GM19372 (cell line): ENCODE results near the gene RETN.

Experiments used
- ATAC-seq: cut with Tn5 transposase; IDR thresholded peaks from one replicate; pipeline ENCODE4 v1.9.1; 2021; ENCODE audit warnings: mild to moderate bottlenecking, low read depth, moderate library complexity; ENCODE audit not compliant: unreplicated experiment

Gene RETN, protein sequence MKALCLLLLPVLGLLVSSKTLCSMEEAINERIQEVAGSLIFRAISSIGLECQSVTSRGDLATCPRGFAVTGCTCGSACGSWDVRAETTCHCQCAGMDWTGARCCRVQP

GRCh38 chr19:7668842-7669241 is at the start of gene RETN:
Gene RETN (plus strand): TSS chr19:7669049. CDS start chr19:7669327, 278 bp downstream.
- ATAC-seq = no peak

- ATAC-seq = no peak
These were observed 49.0 kb upstream of the RETN start for GRCh38 chr19:7619671-7620441.

GRCh38 chr19:7620442-7621412 is 48.1 kb upstream of the RETN start:
- ATAC-seq = no peak

GRCh38 chr19:7622933-7623685 is 45.7 kb upstream of the RETN start:
- no peak for ATAC-seq

- no peak for ATAC-seq
These were observed 44.9 kb upstream of the RETN start for GRCh38 chr19:7623725-7624603.

GRCh38 chr19:7624810-7625209 is 44.0 kb upstream of the RETN start:
- ATAC-seq = no peak

DNA sequence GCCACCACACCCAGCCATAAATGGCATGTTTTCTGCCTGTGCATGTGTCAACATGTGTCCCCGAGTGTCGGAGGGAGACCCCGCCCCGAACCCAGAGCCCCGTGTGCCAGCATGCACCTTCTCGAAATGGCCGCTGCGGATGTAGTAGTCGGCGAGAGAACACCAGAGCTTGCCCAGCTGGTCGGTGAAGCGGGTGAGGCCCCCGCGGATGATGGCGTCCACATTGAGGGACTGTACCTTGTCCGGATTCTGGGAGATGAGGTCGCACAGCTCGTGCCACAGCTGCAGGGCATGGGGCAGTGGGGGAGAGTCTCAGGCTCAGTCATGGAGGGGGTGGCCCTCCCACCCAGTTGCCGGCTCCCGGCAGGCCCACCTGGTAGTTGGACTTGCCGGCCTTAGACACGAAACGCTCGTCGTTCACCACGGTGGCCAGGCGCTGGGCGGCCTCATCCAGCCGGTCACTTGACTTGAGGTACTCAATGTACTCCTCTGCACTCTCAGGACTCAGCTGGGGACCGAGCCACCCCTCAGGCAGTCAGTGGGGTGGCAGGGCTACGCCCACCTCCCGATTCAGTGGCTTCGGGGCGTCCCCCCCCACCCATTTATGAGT is 43.0 kb upstream of the RETN start:
- no peak for ATAC-seq

DNA sequence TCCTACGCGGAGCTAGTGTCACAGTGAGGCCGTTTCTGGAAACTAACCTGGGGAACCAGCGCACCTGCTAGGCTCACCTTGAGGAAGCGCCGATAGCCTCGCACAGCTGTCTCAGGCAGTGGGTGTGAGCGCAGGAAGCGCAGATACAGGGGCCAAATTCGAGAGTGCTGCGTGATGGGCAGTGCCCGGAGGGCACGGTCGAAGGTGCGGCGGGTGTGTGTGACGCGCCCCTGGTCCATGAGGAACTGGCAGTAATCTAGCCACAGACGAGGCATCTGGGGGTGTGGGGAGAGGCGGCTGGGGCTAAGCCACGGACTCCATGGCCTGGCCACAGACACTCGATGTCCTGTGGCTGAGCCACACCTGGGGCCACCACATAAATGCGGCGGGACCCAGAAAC is 41.7 kb upstream of the RETN start:
- no peak for ATAC-seq

- no peak for ATAC-seq
These were observed 40.1 kb upstream of the RETN start for GRCh38 chr19:7628589-7629311.

DNA sequence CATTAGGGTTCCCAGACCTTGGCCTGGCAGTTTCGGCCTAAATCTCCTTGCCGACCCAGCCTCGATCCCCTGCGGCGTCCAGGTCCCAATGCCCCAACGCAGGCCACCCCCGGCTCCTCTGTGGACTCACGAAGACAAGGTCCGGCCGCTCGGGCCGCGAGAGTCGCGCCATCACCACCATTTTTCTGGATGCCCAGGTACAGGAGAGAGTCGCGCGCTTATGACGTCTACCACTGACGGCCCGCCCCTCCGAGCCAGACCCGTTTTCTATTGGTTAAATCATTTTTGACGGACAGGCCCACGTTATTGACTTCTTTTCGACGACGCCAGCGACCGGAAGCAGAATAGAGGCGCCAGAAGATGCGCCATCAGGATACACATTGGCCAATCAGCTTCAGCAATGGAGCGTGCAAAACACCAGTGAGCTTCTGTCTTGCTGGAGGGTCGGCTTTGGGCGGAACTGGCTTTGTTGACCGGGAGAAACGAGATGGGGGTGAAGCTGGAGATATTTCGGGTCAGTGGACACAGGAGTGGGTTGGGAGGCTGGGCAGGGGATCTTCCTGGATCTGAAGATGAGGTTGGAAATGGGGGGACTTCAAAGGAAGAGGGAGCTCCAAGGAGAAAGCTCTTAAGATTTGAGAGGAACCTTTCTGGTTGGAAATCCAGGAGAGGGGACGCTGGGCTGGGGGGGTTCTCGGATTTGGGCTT is 39.3 kb upstream of the RETN start, which contains the start of the genes PET100 and XAB2:
PET100 (plus strand) TSS at position 447 of the 708 bp plus-strand sequence; CDS start at position 488, 41 bp downstream.
XAB2 (minus strand) TSS at position 199 of the 708 bp plus-strand sequence; CDS start at position 181, 18 bp downstream.
- peak; percentile 95 for ATAC-seq

GRCh38 chr19:7631577-7631976 is 37.3 kb upstream of the RETN start:
- no peak for ATAC-seq

- no peak for ATAC-seq
These were observed 36.3 kb upstream of the RETN start for GRCh38 chr19:7632340-7633203.

GRCh38 chr19:7633698-7634097 is 35.2 kb upstream of the RETN start, which contains the start of gene PCP2:
Gene PCP2 (minus strand): TSS chr19:7633719. CDS start chr19:7633457, 262 bp downstream.
- no peak for ATAC-seq

DNA sequence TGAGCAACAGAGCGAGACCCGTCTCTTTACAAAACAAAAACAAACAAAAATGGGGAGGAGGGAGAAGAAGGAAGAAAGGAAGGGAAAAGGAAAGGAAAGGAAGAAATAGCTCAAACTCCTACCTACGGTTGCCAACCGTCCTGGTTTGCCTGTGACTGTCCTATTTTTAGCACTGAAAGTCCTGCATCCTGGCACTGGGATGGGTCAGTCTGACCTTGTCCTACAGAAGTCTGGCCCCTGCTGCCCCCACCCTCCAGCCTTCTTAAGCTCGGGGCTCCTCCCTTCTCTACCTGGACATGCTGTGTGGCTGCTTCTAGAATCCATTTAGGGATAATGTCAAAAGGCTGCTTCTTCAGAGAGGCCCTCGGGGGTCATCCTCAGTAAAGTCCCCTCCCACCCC is 33.2 kb upstream of the RETN start:
- no peak for ATAC-seq

DNA sequence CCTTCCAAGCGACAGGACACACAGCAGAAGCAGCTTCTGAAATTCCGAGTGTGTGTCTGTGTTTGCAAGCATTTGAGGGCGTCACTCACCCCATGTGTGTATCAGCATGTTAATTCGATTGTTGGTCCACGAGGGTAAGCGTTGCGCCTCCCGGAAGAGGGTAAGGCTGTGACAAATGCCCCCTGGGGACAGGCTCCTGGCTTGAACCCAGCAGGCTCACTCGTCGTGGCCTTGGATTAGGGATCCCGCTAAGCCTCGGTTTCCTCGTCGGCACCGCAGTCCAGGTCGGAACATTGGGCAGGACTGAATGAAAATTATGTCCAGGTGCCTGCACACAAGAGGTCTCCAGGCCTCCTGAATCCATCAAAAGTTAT is 32.5 kb upstream of the RETN start:
- no peak for ATAC-seq

GRCh38 chr19:7636691-7637373 is 32.0 kb upstream of the RETN start, which contains the start of gene STXBP2:
Gene STXBP2 (plus strand): TSS chr19:7637110. CDS start chr19:7637150, 40 bp downstream.
- ATAC-seq = peak; percentile 75
